Mesenchymal stem cell (in vitro differentiated cells and primary cell): ENCODE measurements around the gene PDILT.

Source experiments
- DNase-seq: peaks from one replicate; pipeline ENCODE4 v3.0.0-alpha.2; 2013
- H2AFZ ChIP-seq: one replicate; pipeline ENCODE4 v1.6.1; 2013; ENCODE audit warnings: low read depth, mild to moderate bottlenecking, control low read depth, inconsistent platforms, low read length, moderate library complexity
- H2AK5ac ChIP-seq: 2 replicates; pipeline ENCODE4 v1.6.1; 2013; ENCODE audit warnings: low read length, moderate library complexity, mild to moderate bottlenecking, inconsistent platforms; ENCODE audit not compliant: severe bottlenecking
- H2BK120ac ChIP-seq: one replicate; pipeline ENCODE4 v1.6.1; 2013; ENCODE audit warnings: low read depth, mild to moderate bottlenecking, inconsistent platforms, low read length, moderate library complexity
- H2BK12ac ChIP-seq, 2 experiments: one replicate each; pipeline ENCODE4 v1.6.1; 2013; ENCODE audit warnings: inconsistent platforms in 2 of 2, low read length in 2 of 2, mild to moderate bottlenecking in 2 of 2, moderate library complexity in 2 of 2, control low read depth in 1 of 2
- H2BK15ac ChIP-seq: one replicate; pipeline ENCODE4 v1.6.1; 2013; ENCODE audit warnings: mild to moderate bottlenecking, low read depth, inconsistent platforms; ENCODE audit not compliant: poor library complexity, severe bottlenecking
- H2BK5ac ChIP-seq: 2 replicates; pipeline ENCODE4 v1.6.1; 2013; ENCODE audit warnings: low read depth, mild to moderate bottlenecking, low read length, control low read depth, inconsistent platforms; ENCODE audit not compliant: poor library complexity, severe bottlenecking
- H3K14ac ChIP-seq, 2 experiments: one replicate each; pipeline ENCODE4 v1.6.1; 2013; ENCODE audit warnings: inconsistent platforms in 2 of 2, low read length in 2 of 2, control low read depth in 1 of 2, mild to moderate bottlenecking in 1 of 2, moderate library complexity in 1 of 2
- H3K18ac ChIP-seq, 2 experiments: one replicate each; pipeline ENCODE4 v1.6.1; 2013; ENCODE audit warnings: inconsistent platforms in 2 of 2, low read length in 2 of 2, control low read depth in 1 of 2, low read depth in 1 of 2, mild to moderate bottlenecking in 1 of 2
- H3K23ac ChIP-seq, 2 experiments: one replicate each; pipeline ENCODE4 v1.6.1; 2013; ENCODE audit warnings: inconsistent platforms in 2 of 2, low read length in 2 of 2, mild to moderate bottlenecking in 2 of 2, moderate library complexity in 2 of 2, control low read depth in 1 of 2
- H3K27ac ChIP-seq: 2 replicates; pipeline ENCODE4 v1.5.1; 2013; ENCODE audit warnings: mild to moderate bottlenecking, moderate library complexity, low read length, control low read depth, inconsistent platforms; ENCODE audit not compliant: poor library complexity, severe bottlenecking
- H3K27me3 ChIP-seq, 2 experiments: 2 replicates each; pipeline versions ENCODE4 v1.6.1 to v1.7.0; 2013; ENCODE audit warnings: low read length in 2 of 2, mild to moderate bottlenecking in 2 of 2, moderate library complexity in 2 of 2, control low read depth in 1 of 2, inconsistent platforms in 1 of 2; ENCODE audit not compliant: control insufficient read depth in 1 of 2, insufficient read depth in 1 of 2
- H3K36me3 ChIP-seq, 2 experiments: 2 replicates each; pipeline versions ENCODE4 v1.6.1 to v1.7.0; 2013; ENCODE audit warnings: low read length in 2 of 2, control low read depth in 1 of 2, inconsistent platforms in 1 of 2, low read depth in 1 of 2, mild to moderate bottlenecking in 1 of 2; ENCODE audit not compliant: insufficient read depth in 2 of 2, control insufficient read depth in 1 of 2
- H3K4ac ChIP-seq, 2 experiments: one replicate each; pipeline ENCODE4 v1.6.1; 2013; ENCODE audit warnings: inconsistent platforms in 2 of 2, low read length in 2 of 2, mild to moderate bottlenecking in 2 of 2, moderate library complexity in 2 of 2, control low read depth in 1 of 2, low read depth in 1 of 2
- H3K4me1 ChIP-seq: 2 replicates; pipeline ENCODE4 v1.6.1; 2013; ENCODE audit warnings: low read depth, low read length, control low read depth; ENCODE audit not compliant: control insufficient read depth, insufficient read depth
- H3K4me2 ChIP-seq: 2 replicates; pipeline ENCODE4 v1.6.1; 2013; ENCODE audit warnings: low read length, mild to moderate bottlenecking, inconsistent platforms; ENCODE audit not compliant: poor library complexity, severe bottlenecking
- H3K4me3 ChIP-seq, 2 experiments: 2 replicates each; pipeline versions ENCODE4 v1.5.1 to v1.7.0; 2013; ENCODE audit warnings: low read length in 2 of 2, mild to moderate bottlenecking in 2 of 2, control low read depth in 1 of 2, low read depth in 1 of 2; ENCODE audit not compliant: insufficient read depth in 1 of 2
- H3K79me1 ChIP-seq: replicated peaks from 2 replicates; pipeline ENCODE4 v1.6.1; 2013; ENCODE audit warnings: mild to moderate bottlenecking, control low read depth, low read length, inconsistent platforms; ENCODE audit not compliant: poor library complexity, severe bottlenecking
- H3K9ac ChIP-seq: 2 replicates; pipeline ENCODE4 v1.7.0; 2013; ENCODE audit warnings: mild to moderate bottlenecking, low read length, moderate library complexity
- H3K9me3 ChIP-seq: 2 replicates; pipeline ENCODE4 v1.7.0; 2013; ENCODE audit warnings: mild to moderate bottlenecking, low read length; ENCODE audit not compliant: control insufficient read depth
- H4K8ac ChIP-seq: one replicate; pipeline ENCODE4 v1.6.1; 2013; ENCODE audit warnings: inconsistent platforms, mild to moderate bottlenecking, low read length, moderate library complexity
- H4K91ac ChIP-seq: one replicate; pipeline ENCODE4 v1.6.1; 2013; ENCODE audit warnings: mild to moderate bottlenecking, low read length, inconsistent platforms
- WGBS: methylation state at CpG from one replicate; pipeline ENCODE4 v1.1.7; 2013; ENCODE audit warnings: mixed read lengths; 5-methylcytosine and 5-hydroxymethylcytosine counted together

The PDILT gene

DNA sequence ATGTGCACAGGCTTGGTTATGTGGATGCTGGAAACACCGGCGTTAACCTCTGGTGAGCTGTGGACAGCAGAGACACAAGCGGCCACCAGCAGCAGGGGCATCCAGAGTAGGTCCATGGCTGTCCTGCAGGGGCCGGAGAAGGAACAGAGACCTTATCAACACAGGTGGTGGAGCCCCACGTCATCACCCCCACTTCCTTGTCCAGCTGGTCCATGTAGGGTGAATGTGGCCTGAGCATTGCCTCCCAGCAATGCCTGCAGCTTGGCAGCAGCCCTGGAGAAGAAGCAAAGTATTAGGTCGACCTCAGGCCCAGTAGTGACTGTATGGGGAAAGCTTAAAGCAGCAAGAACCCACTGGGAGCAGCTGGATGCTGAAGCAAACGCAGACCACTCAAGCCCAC is 5.4 kb downstream of the PDILT start:
- Histone ChIP-seq H2AK5ac (no peak overlapping the region), H3K9ac (no peak overlapping the region), H2BK120ac (no peak overlapping the region), H3K36me3 (no peaks in the 10 kb centered on the region), H3K27me3 (peaks cover 0 to 4% of the 10 kb centered on the region in 2 experiments), H2BK12ac (no peak overlapping the region), H3K4me1 (peaks cover 7% of the 10 kb centered on the region), H3K18ac (no peak overlapping the region), H2BK15ac (no peak overlapping the region), H3K27ac (no peak overlapping the region), H2BK5ac (no peak overlapping the region), H3K14ac (no peak overlapping the region), H3K23ac (no peak overlapping the region), H3K4ac (no peak overlapping the region), H4K8ac (no peak overlapping the region), H4K91ac (no peak overlapping the region), H3K79me1 (no peaks in the 10 kb centered on the region), H3K4me2 (no peak overlapping the region), H3K4me3 (no peak overlapping the region), H3K9me3 (no peaks in the 10 kb centered on the region), H2AFZ (no peak overlapping the region)
- no peak for DNase-seq
- 64% methylated on average over 6 of the region's 7 CpGs for WGBS

- Histone ChIP-seq H3K4me2 (no peak overlapping the region), H3K4me1 (peaks cover 7% of the 10 kb centered on the region), H2BK5ac (no peak overlapping the region), H3K14ac (no peak overlapping the region), H2BK12ac (no peak overlapping the region), H3K79me1 (no peaks in the 10 kb centered on the region), H3K4ac (no peak overlapping the region), H4K91ac (no peak overlapping the region), H2BK15ac (no peak overlapping the region), H2BK120ac (no peak overlapping the region), H3K36me3 (no peaks in the 10 kb centered on the region), H3K18ac (no peak overlapping the region), H4K8ac (no peak overlapping the region), H3K27ac (no peak overlapping the region), H2AK5ac (no peak overlapping the region), H3K27me3 (peaks cover 0 to 4% of the 10 kb centered on the region in 2 experiments), H3K9me3 (no peaks in the 10 kb centered on the region), H3K9ac (no peak overlapping the region), H2AFZ (no peak overlapping the region), H3K4me3 (no peak overlapping the region), H3K23ac (no peak overlapping the region)
- no peak for DNase-seq
- WGBS = 69% methylated on average over 3 of the region's 3 CpGs
Observed at GRCh38 chr16:20398603-20399002, 5.9 kb downstream of the PDILT start.

DNA sequence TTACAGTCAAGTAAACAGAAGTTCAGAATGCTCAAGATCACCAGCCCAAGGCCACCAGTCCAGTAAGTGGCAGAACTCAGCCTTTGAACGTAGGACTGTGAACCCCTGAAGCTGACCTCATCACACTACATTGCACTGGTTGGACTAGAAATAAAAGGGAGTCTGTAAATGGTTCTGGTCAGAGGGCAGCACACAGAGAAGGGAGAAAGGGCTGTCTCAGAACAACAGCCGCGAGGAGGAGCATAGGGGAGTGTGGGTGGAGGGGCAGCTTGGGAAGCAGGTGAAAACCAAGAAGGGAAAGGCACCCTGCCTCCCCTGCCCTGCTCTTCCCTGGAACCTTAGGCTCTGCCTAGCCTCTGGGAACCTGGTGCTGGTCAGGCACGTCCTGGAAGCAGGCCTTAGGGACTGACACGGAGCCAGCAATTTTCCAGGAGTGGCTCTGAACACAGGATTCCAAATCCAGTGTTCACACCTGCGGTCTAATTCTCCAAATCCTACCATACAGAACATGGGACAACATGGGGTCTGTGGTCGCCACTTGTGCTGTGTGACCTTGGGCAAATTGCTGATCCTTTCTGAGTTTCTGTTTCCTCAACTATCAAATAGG is 7.0 kb downstream of the PDILT start:
- WGBS = 64% methylated on average over 7 of the region's 7 CpGs
- Histone ChIP-seq H2AK5ac (no peak overlapping the region), H3K79me1 (no peaks in the 10 kb centered on the region), H3K4me1 (peaks cover 5% of the 10 kb centered on the region), H2AFZ (no peak overlapping the region), H3K27me3 (peaks cover 0 to 4% of the 10 kb centered on the region in 2 experiments), H4K91ac (no peak overlapping the region), H3K9ac (no peak overlapping the region), H2BK120ac (no peak overlapping the region), H3K4me3 (no peak overlapping the region), H3K14ac (no peak overlapping the region), H4K8ac (no peak overlapping the region), H2BK12ac (no peak overlapping the region), H3K23ac (no peak overlapping the region), H2BK15ac (no peak overlapping the region), H3K36me3 (no peaks in the 10 kb centered on the region), H3K18ac (no peak overlapping the region), H3K4me2 (no peak overlapping the region), H3K9me3 (no peaks in the 10 kb centered on the region), H2BK5ac (no peak overlapping the region), H3K27ac (no peak overlapping the region), H3K4ac (no peak overlapping the region)
- DNase-seq = no peak

DNA sequence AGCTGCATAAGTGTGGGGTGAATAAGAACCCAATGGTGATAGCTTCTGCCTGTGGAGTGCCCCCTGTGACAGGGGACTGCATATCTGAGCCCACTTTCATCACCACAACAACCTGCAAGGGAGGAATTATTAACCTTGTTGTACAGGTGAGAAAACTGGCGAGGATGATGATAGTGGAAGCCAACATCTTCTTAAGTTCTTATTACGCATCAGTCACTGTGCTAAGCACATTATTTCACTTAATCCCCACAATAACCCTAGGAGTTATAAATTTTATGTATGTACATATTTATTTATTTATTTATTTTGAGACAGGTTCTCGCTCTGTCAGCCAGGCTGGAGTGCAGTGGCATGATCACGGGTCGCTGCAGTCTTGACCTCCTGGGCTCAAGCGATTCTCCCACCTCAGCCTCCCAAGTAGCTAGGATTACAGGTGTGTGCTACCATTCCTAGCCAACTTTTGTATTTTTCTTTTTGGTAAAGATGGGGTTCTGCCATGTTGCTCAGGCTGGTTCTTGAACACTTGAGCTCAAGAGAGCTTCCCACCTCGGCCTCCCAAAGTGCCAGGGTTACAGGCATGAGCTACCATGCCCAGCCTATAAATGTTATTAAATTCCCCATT is 7.6 kb downstream of the PDILT start:
- no peak overlapping the region for H3K18ac ChIP-seq
- no peaks in the 10 kb centered on the region for H3K36me3 ChIP-seq
- H3K4me2 ChIP-seq = no peak overlapping the region
- H3K4ac ChIP-seq = no peak overlapping the region
- no peak overlapping the region for H3K14ac ChIP-seq
- no peak overlapping the region for H2AFZ ChIP-seq
- H2BK120ac ChIP-seq = no peak overlapping the region
- no peak overlapping the region for H3K27ac ChIP-seq
- H4K91ac ChIP-seq = no peak overlapping the region
- peaks cover 0 to 4% of the 10 kb centered on the region in 2 experiments for H3K27me3 ChIP-seq
- no peak overlapping the region for H3K23ac ChIP-seq
- 89% methylated on average over 5 of the region's 7 CpGs for WGBS
- H4K8ac ChIP-seq = no peak overlapping the region
- no peak overlapping the region for H2BK5ac ChIP-seq
- no peak overlapping the region for H2AK5ac ChIP-seq
- no peak overlapping the region for H3K9ac ChIP-seq
- H2BK12ac ChIP-seq = no peak overlapping the region
- H3K9me3 ChIP-seq = no peaks in the 10 kb centered on the region
- H3K79me1 ChIP-seq = no peaks in the 10 kb centered on the region
- DNase-seq = no peak
- no peak overlapping the region for H2BK15ac ChIP-seq
- H3K4me3 ChIP-seq = no peak overlapping the region
- peaks cover 5% of the 10 kb centered on the region for H3K4me1 ChIP-seq
